Panc1 (cell line): ENCODE data around the gene HHEX.

Source experiments
- CTCF ChIP-seq: fragments of 450-650 bp; IDR thresholded peaks from 2 replicates; pipeline ENCODE4 v1.5.1; 2017; ENCODE audit warnings: mild to moderate bottlenecking
- SIN3A ChIP-seq: IDR thresholded peaks from 2 replicates; pipeline ENCODE4 v1.6.1; 2012; ENCODE audit warnings: low read depth, mild to moderate bottlenecking, low read length, moderate library complexity, borderline replicate concordance; ENCODE audit not compliant: insufficient read depth
- TCF7L2 ChIP-seq: IDR thresholded peaks from 2 replicates; pipeline ENCODE4 v1.6.1; 2011; ENCODE audit warnings: mild to moderate bottlenecking, low read depth, low read length, inconsistent platforms

GRCh38 chr10:92690915-92691590 lies 1.3 kb downstream of the HHEX start:
- TF ChIP-seq SIN3A (no peak), CTCF (no peak), TCF7L2 (no peak)
